ENCODE measurements around the gene JPH4.
"Not testable (repeated sequence)": the region's sequence is repeated elsewhere in the genome, so short reads cannot be mapped to it uniquely, and the experiment has no call there.

The JPH4 gene

GRCh38 chr14:23538785-23539184, 39.8 kb downstream of the JPH4 start:
- no peak for DNase-seq (ENCODE audit: low read depth)
- no peak overlapping the region for H3K4me3 ChIP-seq (ENCODE audit: low read depth, low read length)
- no peak for TF ChIP-seq CTCF (IDR thresholded peaks at IDR 0.05; ENCODE audit: control insufficient read depth, extremely low read depth, insufficient read depth)

DNA sequence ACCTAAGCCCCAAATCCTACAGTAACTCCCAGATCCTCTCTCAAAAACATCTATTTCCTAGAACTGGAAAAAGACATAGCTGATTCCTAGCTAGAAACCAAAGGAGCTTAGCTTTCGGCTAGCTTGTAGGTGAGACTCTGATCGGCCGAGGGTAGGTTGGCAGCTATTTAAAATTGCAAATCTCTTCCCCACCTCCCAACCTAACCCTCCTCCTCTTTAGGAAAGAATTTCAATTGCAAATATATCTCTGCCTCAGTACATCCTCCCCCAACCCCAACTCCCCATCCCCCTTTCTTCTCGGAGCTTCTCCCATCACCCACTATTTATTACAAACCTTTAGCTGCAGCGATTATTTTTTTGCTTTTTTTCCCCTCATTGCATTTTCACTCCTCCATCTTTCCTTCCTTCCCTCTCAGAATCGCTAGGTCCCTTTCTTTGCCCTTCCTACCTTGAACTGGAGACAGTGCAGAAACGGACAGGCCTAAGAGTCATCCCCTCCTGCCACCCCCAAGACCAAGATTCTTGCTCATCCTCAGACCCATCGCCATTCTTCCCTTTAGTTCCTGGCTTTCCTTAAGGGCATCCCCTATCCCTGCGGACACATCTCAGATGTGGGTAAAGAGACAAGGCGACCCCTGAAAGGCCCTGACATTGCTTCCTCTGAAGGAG, 40.4 kb downstream of the JPH4 start:
- no peak overlapping the region for H3K4me3 ChIP-seq (ENCODE audit: low read depth, low read length)
- no peak for DNase-seq (ENCODE audit: low read depth)
- no peak for TF ChIP-seq CTCF (IDR thresholded peaks at IDR 0.05; ENCODE audit: control insufficient read depth, extremely low read depth, insufficient read depth)

- TF ChIP-seq CTCF (IDR thresholded peaks at IDR 0.05; ENCODE audit: control insufficient read depth, extremely low read depth, insufficient read depth) = no peak
- DNase-seq (ENCODE audit: low read depth) = no peak
- no peak overlapping the region for H3K4me3 ChIP-seq (ENCODE audit: low read depth, low read length)
Observed at GRCh38 chr14:23537351-23538049, 41.1 kb downstream of the JPH4 start.

GRCh38 chr14:23536906-23537305, 41.7 kb downstream of the JPH4 start:
- not testable (repeated sequence) for DNase-seq (ENCODE audit: low read depth); H3K4me3 ChIP-seq (ENCODE audit: low read depth, low read length)

DNA sequence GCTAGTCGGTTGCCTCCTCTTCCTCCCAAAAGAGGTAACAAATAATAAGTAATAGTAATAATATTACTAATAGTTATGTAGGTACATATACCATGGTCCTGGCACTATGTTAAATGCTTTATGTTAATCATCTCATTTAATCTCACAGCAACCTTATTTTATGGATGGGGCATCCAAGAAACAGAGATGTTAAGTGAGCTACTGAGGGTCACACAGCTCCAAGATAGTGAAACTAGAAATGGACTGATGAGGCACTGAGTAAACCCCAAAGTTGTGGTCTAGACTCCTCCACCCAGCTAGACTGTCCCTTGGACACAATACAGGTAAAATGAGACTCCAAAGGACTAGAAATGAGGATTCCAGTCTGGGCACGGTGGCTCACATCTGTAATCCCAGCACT, 42.1 kb downstream of the JPH4 start:
- H3K4me3 ChIP-seq (ENCODE audit: low read depth, low read length) = no peak overlapping the region
- TF ChIP-seq CTCF (IDR thresholded peaks at IDR 0.05; ENCODE audit: control insufficient read depth, extremely low read depth, insufficient read depth) = no peak
- no peak for DNase-seq (ENCODE audit: low read depth)

DNA sequence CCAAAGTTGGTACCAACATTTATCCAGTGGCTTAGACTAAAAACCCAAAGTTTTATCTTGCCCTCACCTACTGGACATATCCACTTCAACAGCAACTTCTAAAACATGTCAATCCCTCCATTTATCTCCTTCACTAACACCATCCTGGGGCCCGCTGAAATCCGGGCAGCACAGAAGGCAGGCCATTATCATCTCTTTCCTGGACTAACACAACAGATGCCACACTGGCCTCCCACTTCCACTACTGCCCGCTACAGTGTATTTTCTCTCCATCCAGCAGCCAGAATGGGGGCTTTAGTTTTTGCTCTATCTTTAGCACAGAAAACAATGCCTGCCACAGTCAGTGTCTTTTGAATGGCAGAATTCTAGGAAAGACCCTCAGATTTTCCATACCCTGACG, 42.6 kb downstream of the JPH4 start:
- DNase-seq (ENCODE audit: low read depth) = no peak
- no peak for TF ChIP-seq CTCF (IDR thresholded peaks at IDR 0.05; ENCODE audit: control insufficient read depth, extremely low read depth, insufficient read depth)
- H3K4me3 ChIP-seq (ENCODE audit: low read depth, low read length) = no peak overlapping the region

- TF ChIP-seq CTCF (IDR thresholded peaks at IDR 0.05; ENCODE audit: control insufficient read depth, extremely low read depth, insufficient read depth) = no peak
- no peak for DNase-seq (ENCODE audit: low read depth)
- H3K4me3 ChIP-seq (ENCODE audit: low read depth, low read length) = no peak overlapping the region
Observed at GRCh38 chr14:23533652-23534435, 44.7 kb downstream of the JPH4 start.
